HG03045 (cell line): ENCODE measurements around the gene TTC9B.

Source experiments
- ATAC-seq: cut with Tn5 transposase; IDR thresholded peaks from one replicate; pipeline ENCODE4 v1.9.1; 2021; ENCODE audit warnings: mild to moderate bottlenecking, moderate library complexity; ENCODE audit not compliant: unreplicated experiment

TTC9B gene

GRCh38 chr19:40217934-40218890 is at the start of gene TTC9B:
TSS of gene TTC9B (minus strand) at chr19:40218384. CDS start at chr19:40218381, 3 bp downstream.
- ATAC-seq: no peak

GRCh38 chr19:40267601-40267997 is 49.4 kb upstream of the TTC9B start:
- no peak for ATAC-seq

GRCh38 chr19:40266912-40267600 is 48.9 kb upstream of the TTC9B start:
- ATAC-seq: no peak

- ATAC-seq: no peak
Measured at GRCh38 chr19:40266119-40266518, 47.9 kb upstream of the TTC9B start.

GRCh38 chr19:40265763-40266099 is 47.5 kb upstream of the TTC9B start:
- no peak for ATAC-seq

- ATAC-seq: no peak
Measured at GRCh38 chr19:40265055-40265762, 47.0 kb upstream of the TTC9B start.

- ATAC-seq: no peak
Measured at GRCh38 chr19:40264314-40265054, 46.3 kb upstream of the TTC9B start.

GRCh38 chr19:40263440-40264313 is 45.5 kb upstream of the TTC9B start:
- no peak for ATAC-seq

- no peak for ATAC-seq
Measured at GRCh38 chr19:40262422-40262821, 44.2 kb upstream of the TTC9B start.

GRCh38 chr19:40261631-40262030 is 43.4 kb upstream of the TTC9B start:
- ATAC-seq: no peak

GRCh38 chr19:40257096-40257517 is 38.9 kb upstream of the TTC9B start:
- no peak for ATAC-seq

GRCh38 chr19:40256512-40256911 is 38.3 kb upstream of the TTC9B start:
- no peak for ATAC-seq

GRCh38 chr19:40255619-40256166 is 37.5 kb upstream of the TTC9B start:
- no peak for ATAC-seq

- ATAC-seq: no peak
Measured at GRCh38 chr19:40254714-40255418, 36.7 kb upstream of the TTC9B start.

- ATAC-seq: no peak
Measured at GRCh38 chr19:40253611-40254092, 35.5 kb upstream of the TTC9B start.

GRCh38 chr19:40252395-40252794 is 34.2 kb upstream of the TTC9B start:
- no peak for ATAC-seq

- ATAC-seq: no peak
Measured at GRCh38 chr19:40251991-40252390, 33.8 kb upstream of the TTC9B start.

- ATAC-seq: no peak
Measured at GRCh38 chr19:40251244-40251643, 33.1 kb upstream of the TTC9B start.

GRCh38 chr19:40249781-40250180 is 31.6 kb upstream of the TTC9B start:
- ATAC-seq: no peak
